GM13976 (cell line): ENCODE data around the gene MTURN.
"Not testable (repeated sequence)": the region's sequence is repeated elsewhere in the genome, so short reads cannot be mapped to it uniquely, and the experiment has no call there.

ENCODE experiments used
- DNase-seq: peaks from one replicate; pipeline ENCODE4 v3.0.0; 2012; ENCODE audit warnings: low spot score
- in situ Hi-C: fragments of 300-500 bp; cut with MboI; formaldehyde crosslinking; loops from one replicate; pipeline ENCODE4 v1.12.0; 2022; ENCODE audit warnings: low sequenced_read_pairs, mixed read lengths, inconsistent platforms; ENCODE audit not compliant: unreplicated experiment
- TF ChIP-seq, protein P1 (sequence below): IDR thresholded peaks from 2 replicates; pipeline ENCODE4 v1.5.1; 2012; ENCODE audit warnings: borderline replicate concordance, mild to moderate bottlenecking; ENCODE audit not compliant: insufficient read depth; ENCODE audit errors: extremely low read depth, missing control alignments, control extremely low read depth

Gene MTURN

DNA sequence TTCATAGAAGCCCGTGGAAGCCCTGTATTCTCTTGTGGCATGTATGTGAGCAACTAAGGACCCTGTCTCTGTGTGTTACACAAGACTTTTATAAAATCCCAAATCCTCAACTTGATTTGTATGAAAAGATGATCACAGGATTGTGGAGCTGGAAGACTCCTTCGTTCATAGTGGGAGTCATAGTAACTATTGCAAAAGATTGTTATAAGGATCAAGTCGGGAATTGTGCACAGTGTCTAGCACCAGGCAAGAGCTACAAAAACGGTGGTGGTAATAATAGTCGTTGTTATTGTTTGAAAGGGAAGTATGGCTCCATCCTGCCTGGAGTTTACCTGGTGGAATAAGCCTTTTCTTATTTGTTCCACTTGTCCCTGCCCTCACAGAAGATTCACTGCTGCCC is 42.8 kb upstream of the MTURN start:
- no peak for DNase-seq
- in situ Hi-C loops: no loop called here
- TF ChIP-seq, protein P1, sequence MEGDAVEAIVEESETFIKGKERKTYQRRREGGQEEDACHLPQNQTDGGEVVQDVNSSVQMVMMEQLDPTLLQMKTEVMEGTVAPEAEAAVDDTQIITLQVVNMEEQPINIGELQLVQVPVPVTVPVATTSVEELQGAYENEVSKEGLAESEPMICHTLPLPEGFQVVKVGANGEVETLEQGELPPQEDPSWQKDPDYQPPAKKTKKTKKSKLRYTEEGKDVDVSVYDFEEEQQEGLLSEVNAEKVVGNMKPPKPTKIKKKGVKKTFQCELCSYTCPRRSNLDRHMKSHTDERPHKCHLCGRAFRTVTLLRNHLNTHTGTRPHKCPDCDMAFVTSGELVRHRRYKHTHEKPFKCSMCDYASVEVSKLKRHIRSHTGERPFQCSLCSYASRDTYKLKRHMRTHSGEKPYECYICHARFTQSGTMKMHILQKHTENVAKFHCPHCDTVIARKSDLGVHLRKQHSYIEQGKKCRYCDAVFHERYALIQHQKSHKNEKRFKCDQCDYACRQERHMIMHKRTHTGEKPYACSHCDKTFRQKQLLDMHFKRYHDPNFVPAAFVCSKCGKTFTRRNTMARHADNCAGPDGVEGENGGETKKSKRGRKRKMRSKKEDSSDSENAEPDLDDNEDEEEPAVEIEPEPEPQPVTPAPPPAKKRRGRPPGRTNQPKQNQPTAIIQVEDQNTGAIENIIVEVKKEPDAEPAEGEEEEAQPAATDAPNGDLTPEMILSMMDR: no peak

DNA sequence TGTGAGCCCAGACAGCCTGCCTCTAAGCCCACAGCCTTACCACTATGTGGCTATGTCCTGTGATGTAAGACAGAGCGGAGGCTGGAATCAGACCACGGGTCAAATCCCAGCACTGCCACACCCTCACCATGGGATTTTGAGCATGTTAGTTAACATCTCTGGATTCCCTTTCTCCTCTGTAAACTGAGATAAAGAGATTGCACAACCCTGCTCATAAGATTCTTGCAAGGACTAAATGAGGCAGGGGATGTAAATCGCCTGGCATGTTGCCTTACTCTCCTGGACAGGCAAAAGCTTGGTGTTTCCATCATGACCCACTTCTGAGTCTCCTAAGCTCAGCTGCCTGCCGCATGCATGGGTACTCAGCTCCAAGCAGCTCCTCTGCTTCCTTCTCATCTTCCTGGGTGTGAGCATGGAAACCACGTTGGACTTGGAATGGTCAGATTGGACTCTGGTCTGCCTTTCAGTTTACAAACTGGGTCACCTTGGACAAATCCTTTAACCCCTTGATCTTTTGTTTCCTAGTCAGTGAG is 41.3 kb upstream of the MTURN start:
- in situ Hi-C loops: no loop called here
- DNase-seq: no peak
- TF ChIP-seq, protein P1: no peak

DNA sequence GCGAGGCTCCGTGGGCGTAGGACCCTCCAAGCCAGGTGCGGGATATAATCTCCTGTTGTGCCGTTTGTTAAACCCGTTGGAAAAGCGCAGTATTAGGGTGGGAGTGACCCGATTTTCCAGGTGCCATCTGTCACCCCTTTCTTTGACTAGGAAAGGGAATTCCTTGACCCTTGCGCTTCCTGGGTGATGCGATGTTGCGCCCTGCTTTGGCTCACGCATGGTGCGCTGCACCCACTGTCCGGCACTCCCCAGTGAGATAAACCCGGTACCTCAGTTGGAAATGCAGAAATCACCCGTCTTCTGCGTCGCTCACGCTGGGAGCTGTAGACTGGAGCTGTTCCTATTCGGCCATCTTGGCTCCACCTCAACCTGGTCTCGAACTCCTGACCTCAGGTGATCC is 36.2 kb upstream of the MTURN start:
- in situ Hi-C loops, DNase-seq: not testable (repeated sequence)

DNA sequence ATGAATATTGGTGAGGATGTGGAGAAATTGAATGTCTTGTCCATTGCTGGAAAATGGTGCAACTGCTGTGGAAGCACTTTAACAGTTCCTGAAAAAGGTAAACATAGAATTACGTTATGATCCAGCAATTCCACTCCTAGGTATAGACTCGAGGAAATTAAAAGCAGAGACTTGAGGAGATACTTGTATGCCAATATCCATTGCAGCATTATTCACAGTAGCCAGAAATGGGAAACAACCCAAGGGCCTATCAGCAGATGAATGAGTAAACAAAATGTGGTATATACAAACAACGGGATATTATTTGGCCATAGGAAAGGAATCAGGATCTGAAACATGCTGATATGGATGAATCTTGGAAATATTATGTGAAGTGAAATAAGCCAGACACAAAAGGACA is 32.5 kb upstream of the MTURN start:
- DNase-seq: no peak
- TF ChIP-seq, protein P1: no peak
- in situ Hi-C loops: no loop called here

DNA sequence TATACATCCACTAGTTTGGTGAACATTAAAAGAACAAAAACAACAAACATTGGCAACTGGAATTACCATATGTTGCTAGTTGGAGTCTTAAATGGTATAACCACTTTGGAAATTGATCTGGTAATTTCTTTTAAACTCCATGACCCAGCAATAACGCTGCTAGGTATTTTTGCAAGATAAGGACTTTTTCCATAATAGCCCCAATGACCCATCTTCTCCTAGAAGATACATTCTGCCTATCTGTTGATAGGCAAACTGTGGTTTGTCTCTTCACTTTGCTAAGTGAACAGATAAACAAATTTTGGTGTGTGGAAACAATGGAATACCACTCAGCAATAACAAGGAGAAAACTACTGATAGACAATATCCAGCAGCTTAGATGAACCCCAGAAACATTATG is 30.6 kb upstream of the MTURN start:
- DNase-seq: no peak
- TF ChIP-seq, protein P1: no peak
- in situ Hi-C loops: no loop called here

DNA sequence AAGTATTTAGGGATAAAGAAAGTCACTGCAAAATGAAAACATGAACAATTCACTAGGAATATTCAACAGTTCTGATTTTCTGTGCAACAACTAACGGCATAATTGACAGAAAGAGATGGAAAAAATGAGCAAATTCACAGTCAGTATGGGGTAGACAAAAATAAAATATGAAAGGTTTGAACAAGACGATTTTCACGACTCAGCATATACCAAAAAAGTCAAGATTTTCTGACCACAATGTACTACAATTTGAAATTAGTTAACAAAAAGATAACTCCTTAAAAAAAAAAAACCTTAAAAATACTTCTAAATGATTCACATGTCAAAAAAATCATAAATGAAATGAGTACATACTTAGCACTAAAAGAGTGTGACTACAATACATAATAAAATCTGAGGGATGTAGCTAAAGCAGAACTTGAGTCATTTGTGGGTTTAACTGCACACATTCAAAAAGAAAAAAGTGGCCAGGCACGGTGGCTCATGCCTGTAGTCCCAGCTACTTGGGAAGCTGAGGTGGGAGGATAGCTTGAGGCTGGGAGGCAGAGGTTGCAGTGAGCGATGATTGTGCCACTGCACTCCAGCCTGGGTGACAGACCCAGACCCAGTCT is 22.6 kb upstream of the MTURN start:
- in situ Hi-C loops: no loop called here
- TF ChIP-seq, protein P1: no peak

DNA sequence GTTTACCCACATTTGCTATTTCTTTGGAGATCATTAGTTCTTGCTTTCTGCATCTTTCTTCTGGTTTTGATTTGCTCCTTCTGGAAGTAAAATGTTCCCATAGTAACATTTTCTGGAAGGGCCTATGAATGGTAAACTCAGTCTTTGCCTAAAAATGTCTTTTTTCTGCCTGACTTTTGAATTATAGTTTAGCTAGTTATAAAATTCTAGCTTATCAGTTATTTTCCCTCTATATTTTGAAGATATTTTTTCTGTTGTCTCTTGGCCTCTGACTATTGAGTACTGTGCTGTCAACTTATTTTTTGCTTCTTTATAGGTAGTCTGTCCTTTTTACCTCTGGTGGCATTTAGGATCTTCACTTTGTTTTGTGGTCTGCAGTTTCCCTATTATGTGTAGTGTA is 21.6 kb upstream of the MTURN start:
- TF ChIP-seq, protein P1: no peak
- no peak for DNase-seq
- in situ Hi-C loops: no loop called here

More for the DNA sequence above, 22.6 kb upstream of the MTURN start:
- DNase-seq: no peak
